Thoracic aorta (tissue), 2 donors: ENCODE results near the gene SEPTIN10. TPM values are rescaled to one million over a fixed set of nuclear protein-coding genes. Genes with fewer than 3 reads are reported as not detected.

ENCODE experiments used
- ATAC-seq: fragments of 150-250 bp; one replicate; pipeline ENCODE4 v1.8.0; 2017; ENCODE audit warnings: low read depth; ENCODE audit not compliant: insufficient number of reproducible peaks, low FRiP score
- DNase-seq: peaks from one replicate; pipeline ENCODE4 v3.0.0-alpha.2; 2020; ENCODE audit warnings: low spot score
- H3K27ac ChIP-seq, 2 donors: fragments of 200-600 bp; sonication (generic); 1 replicate in 1 of 2; 2 replicates in 1 of 2; pipeline ENCODE4 v1.5.1; 2016; ENCODE audit warnings: mild to moderate bottlenecking in 2 of 2, moderate library complexity in 2 of 2
- H3K27me3 ChIP-seq: fragments of 200-600 bp; sonication (generic); replicated peaks from 2 replicates; pipeline ENCODE4 v1.6.0; 2016; ENCODE audit warnings: mild to moderate bottlenecking; ENCODE audit not compliant: insufficient read depth
- H3K36me3 ChIP-seq: fragments of 200-600 bp; sonication (generic); one replicate; pipeline ENCODE4 v1.5.1; 2016
- H3K4me1 ChIP-seq, 2 donors: fragments of 200-600 bp; sonication (generic); 1 replicate in 1 of 2; 2 replicates in 1 of 2; pipeline versions ENCODE4 v1.5.1 to v1.6.0; 2016; ENCODE audit warnings: low read depth in 2 of 2, mild to moderate bottlenecking in 1 of 2; ENCODE audit not compliant: control insufficient read depth in 1 of 2
- H3K4me3 ChIP-seq: fragments of 200-600 bp; sonication (generic); 2 replicates; pipeline ENCODE4 v1.5.1; 2016; ENCODE audit warnings: mild to moderate bottlenecking
- H3K9me3 ChIP-seq: fragments of 200-600 bp; sonication (generic); 2 replicates; pipeline ENCODE4 v1.5.1; 2016
- total RNA-seq, 2 donors: library from RNA; depleted of rRNA; stranded (reverse); fragments of >200 nt; gene quantifications; one replicate each; pipeline versions ENCODE4 v1.1.0 to v1.2.3, GENCODE V29; 2016
- TF ChIP-seq, protein P1 (sequence below): fragments of 200-600 bp; sonication (generic); IDR thresholded peaks from one replicate; pipeline ENCODE4 v1.5.1; 2019; ENCODE audit warnings: antibody characterized with exemption

Gene SEPTIN10
- total RNA-seq, 2 donors from 2014 or later, result 80.0 to 106 TPM

DNA sequence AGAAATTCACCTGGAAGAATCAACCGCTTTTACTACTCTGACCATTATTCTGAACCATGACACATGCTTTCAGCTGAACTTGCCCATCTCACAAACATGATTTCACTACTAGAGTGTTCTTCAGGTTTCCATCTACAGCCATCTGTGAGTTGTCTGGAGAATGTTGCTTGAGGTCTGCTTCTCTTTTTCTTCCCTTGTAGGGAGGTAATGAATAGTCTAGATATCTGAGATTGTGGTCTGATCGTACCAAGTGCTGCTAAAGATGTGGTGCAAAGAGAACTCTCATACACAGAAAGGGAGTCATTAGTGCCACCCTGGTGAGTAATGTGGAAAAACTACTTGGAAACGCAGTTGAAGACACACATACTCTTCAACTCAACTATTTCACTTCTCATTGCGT, 10.6 kb upstream of the SEPTIN10 start:
- Histone ChIP-seq H3K36me3 (no peaks in the 10 kb centered on the region), H3K4me1 (no peaks in the 10 kb centered on the region), H3K9me3 (no peaks in the 10 kb centered on the region), H3K4me3 (no peak overlapping the region), H3K27ac (no peak overlapping the region), H3K27me3 (no peaks in the 10 kb centered on the region)
- ATAC-seq, result no peak
- TF ChIP-seq, protein P1, sequence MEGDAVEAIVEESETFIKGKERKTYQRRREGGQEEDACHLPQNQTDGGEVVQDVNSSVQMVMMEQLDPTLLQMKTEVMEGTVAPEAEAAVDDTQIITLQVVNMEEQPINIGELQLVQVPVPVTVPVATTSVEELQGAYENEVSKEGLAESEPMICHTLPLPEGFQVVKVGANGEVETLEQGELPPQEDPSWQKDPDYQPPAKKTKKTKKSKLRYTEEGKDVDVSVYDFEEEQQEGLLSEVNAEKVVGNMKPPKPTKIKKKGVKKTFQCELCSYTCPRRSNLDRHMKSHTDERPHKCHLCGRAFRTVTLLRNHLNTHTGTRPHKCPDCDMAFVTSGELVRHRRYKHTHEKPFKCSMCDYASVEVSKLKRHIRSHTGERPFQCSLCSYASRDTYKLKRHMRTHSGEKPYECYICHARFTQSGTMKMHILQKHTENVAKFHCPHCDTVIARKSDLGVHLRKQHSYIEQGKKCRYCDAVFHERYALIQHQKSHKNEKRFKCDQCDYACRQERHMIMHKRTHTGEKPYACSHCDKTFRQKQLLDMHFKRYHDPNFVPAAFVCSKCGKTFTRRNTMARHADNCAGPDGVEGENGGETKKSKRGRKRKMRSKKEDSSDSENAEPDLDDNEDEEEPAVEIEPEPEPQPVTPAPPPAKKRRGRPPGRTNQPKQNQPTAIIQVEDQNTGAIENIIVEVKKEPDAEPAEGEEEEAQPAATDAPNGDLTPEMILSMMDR, result no peak
- no peak for DNase-seq

DNA sequence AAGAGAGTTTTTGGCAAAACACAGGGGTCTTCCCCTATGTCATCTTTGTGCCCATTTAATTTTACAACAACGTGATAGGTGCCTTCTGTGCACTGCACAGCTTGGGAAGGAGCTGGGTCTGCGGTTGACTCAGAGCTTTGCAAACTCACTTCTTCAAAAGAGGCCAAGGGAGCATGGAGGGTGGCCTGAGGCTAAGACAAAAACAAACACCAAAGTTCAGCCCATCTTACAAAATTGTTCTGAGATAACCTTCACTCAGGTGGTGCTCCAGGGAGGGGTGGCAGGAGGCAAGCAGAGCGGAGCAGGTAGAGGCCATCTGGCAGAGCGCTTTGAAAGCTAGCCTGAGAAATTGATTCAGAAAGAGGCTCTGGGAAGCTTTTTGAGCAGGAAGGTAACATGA, 10.2 kb upstream of the SEPTIN10 start:
- DNase-seq, result no peak
- H3K9me3 ChIP-seq, result no peaks in the 10 kb centered on the region
- H3K27ac ChIP-seq, result no peak overlapping the region
- no peak for ATAC-seq
- no peaks in the 10 kb centered on the region for H3K4me1 ChIP-seq
- H3K27me3 ChIP-seq, result no peaks in the 10 kb centered on the region
- H3K4me3 ChIP-seq, result no peak overlapping the region
- no peaks in the 10 kb centered on the region for H3K36me3 ChIP-seq
- TF ChIP-seq, protein P1, result no peak

DNA sequence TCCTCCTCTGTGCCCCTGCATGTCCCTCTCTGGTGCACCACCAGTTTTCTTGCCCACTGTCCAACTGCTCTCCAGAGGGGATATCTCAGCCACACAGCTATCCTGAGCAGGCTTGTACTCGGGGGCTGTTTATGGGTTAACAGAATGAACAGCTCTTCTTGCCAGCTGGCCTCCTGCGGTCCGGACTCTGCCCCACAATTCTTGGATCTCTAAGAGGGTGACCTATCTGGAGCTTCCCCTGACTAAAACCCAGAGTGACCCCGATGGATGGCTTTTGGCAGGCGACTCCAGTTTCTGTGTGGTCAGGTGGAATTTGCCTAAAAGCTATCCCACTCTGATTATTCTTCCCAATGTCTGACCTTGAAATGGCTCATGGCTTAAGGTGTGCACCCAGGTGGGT, 9.5 kb upstream of the SEPTIN10 start:
- H3K4me1 ChIP-seq, result no peaks in the 10 kb centered on the region
- H3K36me3 ChIP-seq, result no peaks in the 10 kb centered on the region
- no peak overlapping the region for H3K27ac ChIP-seq
- ATAC-seq (no peak), DNase-seq (no peak)
- TF ChIP-seq, protein P1, result no peak
- no peaks in the 10 kb centered on the region for H3K9me3 ChIP-seq
- H3K4me3 ChIP-seq, result no peak overlapping the region
- H3K27me3 ChIP-seq, result no peaks in the 10 kb centered on the region

DNA sequence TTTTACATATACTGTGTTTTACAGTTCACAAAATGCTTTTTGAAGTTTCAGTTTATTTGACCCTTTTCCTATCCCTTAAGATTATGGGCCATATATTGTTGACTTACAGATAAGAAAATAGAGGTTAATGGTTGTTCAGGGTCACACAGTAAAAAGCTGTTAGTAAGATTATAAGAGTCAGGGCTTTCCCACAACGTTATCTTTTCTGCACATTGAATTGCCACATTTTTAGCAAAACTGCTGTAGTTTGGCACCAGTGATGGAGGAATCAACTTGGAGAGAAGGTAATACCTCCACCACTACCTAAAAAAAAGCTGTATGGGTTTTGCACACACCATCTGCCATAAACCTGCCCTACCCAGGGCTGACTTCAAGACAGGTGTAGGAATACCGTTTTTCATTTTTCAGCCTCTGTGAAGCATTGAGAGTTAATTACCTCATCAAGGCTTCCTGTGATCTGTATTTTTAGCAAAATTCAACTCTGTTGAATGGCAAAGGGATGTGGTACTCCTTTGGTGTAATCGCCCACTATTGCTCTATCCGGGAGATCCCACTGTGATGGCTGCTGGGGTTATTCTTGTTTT, 5.4 kb upstream of the SEPTIN10 start:
- no peak overlapping the region for H3K4me3 ChIP-seq
- H3K4me1 ChIP-seq, result peaks cover 10 to 25% of the 10 kb centered on the region in 2 donors
- DNase-seq, result no peak
- no peak overlapping the region for H3K27ac ChIP-seq
- no peaks in the 10 kb centered on the region for H3K9me3 ChIP-seq
- no peak for ATAC-seq
- H3K27me3 ChIP-seq, result no peaks in the 10 kb centered on the region
- no peaks in the 10 kb centered on the region for H3K36me3 ChIP-seq
- TF ChIP-seq, protein P1, result no peak

DNA sequence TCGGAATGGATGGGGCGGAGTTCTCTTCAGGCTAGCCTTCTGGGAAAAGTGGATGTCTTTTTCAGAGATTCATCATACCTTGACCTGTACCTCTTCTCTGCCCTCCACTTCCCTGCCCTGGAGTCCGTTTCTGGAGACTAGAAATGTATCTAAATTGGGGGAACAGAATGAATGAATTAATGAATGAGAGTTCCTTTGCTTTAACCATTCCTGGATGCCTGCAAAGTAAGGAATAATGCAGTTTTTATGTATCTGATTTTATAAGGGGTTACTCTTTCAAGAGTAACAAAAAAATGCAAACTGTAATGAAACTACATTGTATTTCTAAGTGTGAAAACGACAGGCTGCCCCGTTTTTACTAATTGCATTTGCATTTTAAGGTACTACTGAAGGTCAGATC, 2.4 kb upstream of the SEPTIN10 start:
- TF ChIP-seq, protein P1, result no peak
- Histone ChIP-seq H3K27me3 (no peaks in the 10 kb centered on the region), H3K9me3 (no peaks in the 10 kb centered on the region), H3K4me3 (peak overlapping the region; percentile 78), H3K36me3 (no peaks in the 10 kb centered on the region), H3K27ac (no peak overlapping the region), H3K4me1 (peaks cover 10 to 40% of the 10 kb centered on the region in 2 donors)
- DNase-seq (no peak), ATAC-seq (no peak)
